ENCODE measurements around the gene ADAMTSL3.

GRCh38 chr15:83818591-83818990, 164.7 kb downstream of the ADAMTSL3 start:
- TF ChIP-seq CTCF (IDR thresholded peaks at IDR 0.05), result no peak
- TF ChIP-seq POLR2A (IDR thresholded peaks at IDR 0.05), result no peak
- TF ChIP-seq POLR2AphosphoS5 (IDR thresholded peaks at IDR 0.05), result no peak
- TF ChIP-seq EP300 (IDR thresholded peaks at IDR 0.05), result no peak

Data from suprapubic skin (tissue), 4 donors.